Right lobe of liver (tissue), 4 donors: ENCODE data around the gene PARM1.

Experiments
- POLR2A ChIP-seq: fragments of 450-650 bp; IDR thresholded peaks from one replicate; pipeline ENCODE4 v1.6.1; 2017; ENCODE audit warnings: antibody characterized with exemption, mild to moderate bottlenecking
- TF ChIP-seq, protein P1 (sequence below), 4 donors: fragments of 200-600 bp in 3 of 4; fragments of 450-650 bp in 1 of 4; IDR thresholded peaks; one replicate each; pipeline versions ENCODE4 v1.5.1 to v1.8.0; 2016 to 2022; ENCODE audit warnings: antibody characterized with exemption in 4 of 4, mild to moderate bottlenecking in 2 of 4
- donor health status: DM: no; HTN: no; CAD: no.
- donor health status: DM: no; HTN: no; CAD: no.
- donor health status: DM: no; HTN: yes; CAD: no.

GRCh38 chr4:75048208-75048879, 115.4 kb downstream of the PARM1 start:
- TF ChIP-seq, protein P1, sequence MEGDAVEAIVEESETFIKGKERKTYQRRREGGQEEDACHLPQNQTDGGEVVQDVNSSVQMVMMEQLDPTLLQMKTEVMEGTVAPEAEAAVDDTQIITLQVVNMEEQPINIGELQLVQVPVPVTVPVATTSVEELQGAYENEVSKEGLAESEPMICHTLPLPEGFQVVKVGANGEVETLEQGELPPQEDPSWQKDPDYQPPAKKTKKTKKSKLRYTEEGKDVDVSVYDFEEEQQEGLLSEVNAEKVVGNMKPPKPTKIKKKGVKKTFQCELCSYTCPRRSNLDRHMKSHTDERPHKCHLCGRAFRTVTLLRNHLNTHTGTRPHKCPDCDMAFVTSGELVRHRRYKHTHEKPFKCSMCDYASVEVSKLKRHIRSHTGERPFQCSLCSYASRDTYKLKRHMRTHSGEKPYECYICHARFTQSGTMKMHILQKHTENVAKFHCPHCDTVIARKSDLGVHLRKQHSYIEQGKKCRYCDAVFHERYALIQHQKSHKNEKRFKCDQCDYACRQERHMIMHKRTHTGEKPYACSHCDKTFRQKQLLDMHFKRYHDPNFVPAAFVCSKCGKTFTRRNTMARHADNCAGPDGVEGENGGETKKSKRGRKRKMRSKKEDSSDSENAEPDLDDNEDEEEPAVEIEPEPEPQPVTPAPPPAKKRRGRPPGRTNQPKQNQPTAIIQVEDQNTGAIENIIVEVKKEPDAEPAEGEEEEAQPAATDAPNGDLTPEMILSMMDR (IDR thresholded peaks at IDR 0.05), result no peak
- no peak for TF ChIP-seq POLR2A
